ENCODE data around the gene C3orf38. TPM values are rescaled to one million over a fixed set of nuclear protein-coding genes. Genes with fewer than 3 reads are reported as not detected.

Gene C3orf38
- total and polyA plus RNA-seq, 2 donors from 2014 or later = 10.1 to 20.9 TPM

DNA sequence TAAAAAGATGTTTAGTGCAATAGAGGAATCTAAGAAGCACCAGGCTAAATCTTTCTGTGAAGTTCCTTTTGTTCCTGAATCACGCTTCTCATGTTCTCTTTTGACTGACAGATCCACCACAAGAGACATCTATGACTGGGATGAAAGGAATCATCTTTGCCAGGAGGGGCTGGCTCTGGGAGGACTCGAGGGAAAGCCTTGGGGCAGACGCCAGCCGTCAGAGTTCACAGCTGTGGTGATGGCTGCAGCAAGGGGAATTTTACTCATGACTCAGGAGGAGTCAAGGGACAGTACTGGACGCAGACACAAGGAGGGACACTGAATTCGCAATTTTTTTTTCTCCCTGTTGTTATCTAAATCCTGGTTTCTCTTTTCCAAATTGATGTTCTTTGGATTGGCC lies 38.7 kb downstream of the C3orf38 start:
- no peak for DNase-seq
- no peak overlapping the region for H3K9ac ChIP-seq (ENCODE audit: low read length in 3 of 3)
- intact Hi-C loops (cut with DNase I) = no loop called here
- no peak for FAIRE-seq
- H3K36me3 ChIP-seq (ENCODE audit: control insufficient read depth in 2 of 3, insufficient read depth in 3 of 3, low read length in 3 of 3) = no peaks in the 10 kb centered on the region
- no peaks in the 10 kb centered on the region for H3K9me3 ChIP-seq (ENCODE audit: control insufficient read depth in 2 of 3, insufficient read depth in 1 of 3, low read length in 3 of 3)
- TF ChIP-seq, protein P1, sequence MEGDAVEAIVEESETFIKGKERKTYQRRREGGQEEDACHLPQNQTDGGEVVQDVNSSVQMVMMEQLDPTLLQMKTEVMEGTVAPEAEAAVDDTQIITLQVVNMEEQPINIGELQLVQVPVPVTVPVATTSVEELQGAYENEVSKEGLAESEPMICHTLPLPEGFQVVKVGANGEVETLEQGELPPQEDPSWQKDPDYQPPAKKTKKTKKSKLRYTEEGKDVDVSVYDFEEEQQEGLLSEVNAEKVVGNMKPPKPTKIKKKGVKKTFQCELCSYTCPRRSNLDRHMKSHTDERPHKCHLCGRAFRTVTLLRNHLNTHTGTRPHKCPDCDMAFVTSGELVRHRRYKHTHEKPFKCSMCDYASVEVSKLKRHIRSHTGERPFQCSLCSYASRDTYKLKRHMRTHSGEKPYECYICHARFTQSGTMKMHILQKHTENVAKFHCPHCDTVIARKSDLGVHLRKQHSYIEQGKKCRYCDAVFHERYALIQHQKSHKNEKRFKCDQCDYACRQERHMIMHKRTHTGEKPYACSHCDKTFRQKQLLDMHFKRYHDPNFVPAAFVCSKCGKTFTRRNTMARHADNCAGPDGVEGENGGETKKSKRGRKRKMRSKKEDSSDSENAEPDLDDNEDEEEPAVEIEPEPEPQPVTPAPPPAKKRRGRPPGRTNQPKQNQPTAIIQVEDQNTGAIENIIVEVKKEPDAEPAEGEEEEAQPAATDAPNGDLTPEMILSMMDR (IDR thresholded peaks at IDR 0.05; ENCODE audit: borderline replicate concordance, extremely low read depth, insufficient read depth) = no peak
- no peak overlapping the region for H3K27ac ChIP-seq (ENCODE audit: low read depth in 2 of 2, low read length in 2 of 2)
- H3K4me3 ChIP-seq (ENCODE audit: low read length in 3 of 3) = no peak overlapping the region
- no peaks in the 10 kb centered on the region for H3K4me1 ChIP-seq (ENCODE audit: control insufficient read depth in 2 of 3, insufficient read depth in 2 of 3, low read depth in 1 of 3, low read length in 3 of 3)
- no peaks in the 10 kb centered on the region for H3K27me3 ChIP-seq (ENCODE audit: control insufficient read depth, insufficient read depth, low read length)

DNA sequence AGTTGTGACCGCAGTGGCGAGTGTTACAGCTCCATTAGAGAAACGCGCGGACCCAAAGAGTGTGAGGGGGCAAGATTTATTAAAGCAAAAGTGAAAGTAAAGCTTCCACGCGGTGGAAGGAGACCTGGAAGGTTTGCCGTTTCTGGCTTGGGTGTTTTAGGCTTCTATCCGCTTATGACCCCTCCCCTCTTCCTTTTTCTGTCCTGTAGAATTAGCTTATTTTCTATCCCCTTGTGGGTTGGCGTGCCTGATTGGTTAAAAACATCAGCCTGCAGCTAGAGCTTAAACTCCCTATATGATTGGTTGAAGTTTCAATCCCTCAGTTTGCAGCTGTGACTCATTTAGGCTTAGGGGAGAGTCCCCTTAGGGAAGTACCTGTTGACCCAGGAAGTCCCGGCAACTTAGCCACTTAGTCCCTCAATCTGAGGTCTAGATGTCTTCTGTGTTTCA lies 39.6 kb downstream of the C3orf38 start:
- H3K9ac ChIP-seq (ENCODE audit: low read length in 3 of 3) = no peak overlapping the region

DNA sequence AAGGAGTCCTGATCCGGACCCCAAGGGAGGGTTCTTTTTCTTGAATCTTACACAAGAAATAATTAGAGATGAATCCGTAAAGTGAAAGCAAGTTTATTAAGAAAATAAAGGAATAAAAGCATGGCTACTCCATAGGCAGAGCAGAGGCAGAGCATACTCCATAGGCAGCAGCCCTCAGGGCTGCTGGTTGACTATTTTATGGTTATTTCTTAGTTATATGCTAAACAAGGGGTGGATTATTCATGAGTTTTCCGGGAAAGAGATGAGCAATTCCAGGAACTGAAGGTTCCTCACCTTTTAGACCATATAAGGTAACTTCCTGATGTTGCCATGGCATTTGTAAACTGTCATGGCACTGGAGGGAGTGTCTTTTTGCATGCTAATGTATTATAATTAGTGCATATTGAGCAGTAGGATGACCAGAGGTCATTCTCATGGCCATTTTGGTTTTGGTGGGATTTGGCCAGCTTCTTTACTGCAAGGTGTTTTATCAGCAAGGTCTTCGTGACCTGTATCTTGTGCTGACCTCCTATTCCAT lies 42.2 kb downstream of the C3orf38 start:
- H3K27ac ChIP-seq (ENCODE audit: low read depth in 2 of 2, low read length in 2 of 2) = no peak overlapping the region
- intact Hi-C loops (cut with DNase I) = no loop called here
- H3K9ac ChIP-seq (ENCODE audit: low read length in 3 of 3) = no peak overlapping the region
- H3K4me3 ChIP-seq (ENCODE audit: low read length in 3 of 3) = no peak overlapping the region
- FAIRE-seq (no peak), DNase-seq (no peak)
- no peaks in the 10 kb centered on the region for H3K27me3 ChIP-seq (ENCODE audit: control insufficient read depth, insufficient read depth, low read length)
- no peaks in the 10 kb centered on the region for H3K9me3 ChIP-seq (ENCODE audit: control insufficient read depth in 2 of 3, insufficient read depth in 1 of 3, low read length in 3 of 3)
- TF ChIP-seq, protein P1 (IDR thresholded peaks at IDR 0.05; ENCODE audit: borderline replicate concordance, extremely low read depth, insufficient read depth) = no peak
- no peaks in the 10 kb centered on the region for H3K4me1 ChIP-seq (ENCODE audit: control insufficient read depth in 2 of 3, insufficient read depth in 2 of 3, low read depth in 1 of 3, low read length in 3 of 3)
- H3K36me3 ChIP-seq (ENCODE audit: control insufficient read depth in 2 of 3, insufficient read depth in 3 of 3, low read length in 3 of 3) = no peaks in the 10 kb centered on the region

More for the DNA sequence above, 39.6 kb downstream of the C3orf38 start:
- DNase-seq = no peak
- no peaks in the 10 kb centered on the region for H3K4me1 ChIP-seq (ENCODE audit: control insufficient read depth in 2 of 3, insufficient read depth in 2 of 3, low read depth in 1 of 3, low read length in 3 of 3)
- H3K9me3 ChIP-seq (ENCODE audit: control insufficient read depth in 2 of 3, insufficient read depth in 1 of 3, low read length in 3 of 3) = no peaks in the 10 kb centered on the region
- no peak overlapping the region for H3K4me3 ChIP-seq (ENCODE audit: low read length in 3 of 3)
- FAIRE-seq = no peak
- no peaks in the 10 kb centered on the region for H3K36me3 ChIP-seq (ENCODE audit: control insufficient read depth in 2 of 3, insufficient read depth in 3 of 3, low read length in 3 of 3)
- H3K27me3 ChIP-seq (ENCODE audit: control insufficient read depth, insufficient read depth, low read length) = no peaks in the 10 kb centered on the region
- intact Hi-C loops (cut with DNase I) = no loop called here
- TF ChIP-seq, protein P1 (IDR thresholded peaks at IDR 0.05; ENCODE audit: borderline replicate concordance, extremely low read depth, insufficient read depth) = no peak
- no peak overlapping the region for H3K27ac ChIP-seq (ENCODE audit: low read depth in 2 of 2, low read length in 2 of 2)

GRCh38 chr3:88192631-88193030 lies 42.9 kb downstream of the C3orf38 start:
- Histone ChIP-seq H3K27me3 (ENCODE audit: control insufficient read depth, insufficient read depth, low read length) (no peaks in the 10 kb centered on the region), H3K27ac (ENCODE audit: low read depth in 2 of 2, low read length in 2 of 2) (no peak overlapping the region), H3K4me3 (ENCODE audit: low read length in 3 of 3) (no peak overlapping the region), H3K9ac (ENCODE audit: low read length in 3 of 3) (no peak overlapping the region), H3K9me3 (ENCODE audit: control insufficient read depth in 2 of 3, insufficient read depth in 1 of 3, low read length in 3 of 3) (no peaks in the 10 kb centered on the region), H3K4me1 (ENCODE audit: control insufficient read depth in 2 of 3, insufficient read depth in 2 of 3, low read depth in 1 of 3, low read length in 3 of 3) (no peaks in the 10 kb centered on the region), H3K36me3 (ENCODE audit: control insufficient read depth in 2 of 3, insufficient read depth in 3 of 3, low read length in 3 of 3) (no peaks in the 10 kb centered on the region)
- intact Hi-C loops (cut with DNase I) = no loop called here
- FAIRE-seq = no peak
- TF ChIP-seq, protein P1 (IDR thresholded peaks at IDR 0.05; ENCODE audit: borderline replicate concordance, extremely low read depth, insufficient read depth) = no peak
- DNase-seq = no peak
